ENCODE data around the gene MICB.

Gene MICB

GRCh38 chr6:31497531-31498476, at the start of gene MICB:
Gene MICB (plus strand): TSS chr6:31498145. CDS start chr6:31498194, 49 bp downstream.
- no peaks in the 10 kb centered on the region for H3K9me3 ChIP-seq (ENCODE audit: control insufficient read depth, insufficient read depth, low read depth, low read length)
- no peaks in the 10 kb centered on the region for H3K4me1 ChIP-seq (ENCODE audit: control insufficient read depth, insufficient read depth, low read length)
- H3K36me3 ChIP-seq (ENCODE audit: control insufficient read depth in 2 of 2, insufficient read depth in 1 of 2, low read length in 2 of 2), result no peaks in the 10 kb centered on the region
- H3K27ac ChIP-seq (ENCODE audit: extremely low read depth, low read depth, low read length), result peak within 1 kb of the TSS; percentile 4; the same call in 1 of the 2 replicates
- peak within 1 kb of the TSS; percentile 48 for H3K4me3 ChIP-seq (ENCODE audit: low read depth, low read length)
- POLR2A ChIA-PET, result interaction anchor here (0.6 to 7.1 kb wide), 17 partner anchors 8 to 494 kb away, joined by 3 to 97 read pairs (median 4); partner anchors contain the start of genes ABHD16A, DDX39B, HSPA1B and MCCD1
- CTCF ChIA-PET, result interaction anchor here (0.6 to 7.3 kb wide), 9 partner anchors 8 to 790 kb away, joined by 3 to 61 read pairs (median 4); partner anchors contain the start of genes ATP6V1G2 and MCCD1
- TF ChIP-seq ZNF544 (tag by site-specific recombination; IDR thresholded peaks at IDR 0.05), result no peak
- TF ChIP-seq PRDM2 (tag by site-specific recombination; IDR thresholded peaks at IDR 0.05; ENCODE audit: borderline replicate concordance), result no peak
- TF ChIP-seq, protein P1, sequence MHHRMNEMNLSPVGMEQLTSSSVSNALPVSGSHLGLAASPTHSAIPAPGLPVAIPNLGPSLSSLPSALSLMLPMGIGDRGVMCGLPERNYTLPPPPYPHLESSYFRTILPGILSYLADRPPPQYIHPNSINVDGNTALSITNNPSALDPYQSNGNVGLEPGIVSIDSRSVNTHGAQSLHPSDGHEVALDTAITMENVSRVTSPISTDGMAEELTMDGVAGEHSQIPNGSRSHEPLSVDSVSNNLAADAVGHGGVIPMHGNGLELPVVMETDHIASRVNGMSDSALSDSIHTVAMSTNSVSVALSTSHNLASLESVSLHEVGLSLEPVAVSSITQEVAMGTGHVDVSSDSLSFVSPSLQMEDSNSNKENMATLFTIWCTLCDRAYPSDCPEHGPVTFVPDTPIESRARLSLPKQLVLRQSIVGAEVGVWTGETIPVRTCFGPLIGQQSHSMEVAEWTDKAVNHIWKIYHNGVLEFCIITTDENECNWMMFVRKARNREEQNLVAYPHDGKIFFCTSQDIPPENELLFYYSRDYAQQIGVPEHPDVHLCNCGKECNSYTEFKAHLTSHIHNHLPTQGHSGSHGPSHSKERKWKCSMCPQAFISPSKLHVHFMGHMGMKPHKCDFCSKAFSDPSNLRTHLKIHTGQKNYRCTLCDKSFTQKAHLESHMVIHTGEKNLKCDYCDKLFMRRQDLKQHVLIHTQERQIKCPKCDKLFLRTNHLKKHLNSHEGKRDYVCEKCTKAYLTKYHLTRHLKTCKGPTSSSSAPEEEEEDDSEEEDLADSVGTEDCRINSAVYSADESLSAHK (tag by site-specific recombination; IDR thresholded peaks at IDR 0.05), result no peak
- TF ChIP-seq ZNF324 (tag by site-specific recombination; IDR thresholded peaks at IDR 0.05), result no peak; the same call in 1 of the 2 replicates
- TF ChIP-seq ZNF362 (tag by site-specific recombination; IDR thresholded peaks at IDR 0.05), result peak; percentile 99
- 0 out of 2 replicates have a peak, but pooled peaks have one; percentile 18 for TF ChIP-seq ZNF10 (tag by site-specific recombination; IDR thresholded peaks at IDR 0.05)
- no peak for TF ChIP-seq PRDM6 (tag by site-specific recombination; IDR thresholded peaks at IDR 0.05)
- TF ChIP-seq ZNF571 (tag by site-specific recombination; IDR thresholded peaks at IDR 0.05), result no peak
- 0 out of 2 replicates have a peak, but pooled peaks have one; percentile 36 for TF ChIP-seq ZSCAN23 (tag by site-specific recombination; IDR thresholded peaks at IDR 0.05)
- TF ChIP-seq ZNF266 (tag by site-specific recombination; IDR thresholded peaks at IDR 0.05; ENCODE audit: low read depth), result no peak
- TF ChIP-seq ZNF433 (tag by site-specific recombination; IDR thresholded peaks at IDR 0.05; ENCODE audit: low read depth), result no peak
- TF ChIP-seq ZNF366 (tag by site-specific recombination; conservative IDR thresholded peaks at IDR 0.05), result peak; percentile 70
- TF ChIP-seq ZNF148 (tag by site-specific recombination; IDR thresholded peaks at IDR 0.05; ENCODE audit: borderline replicate concordance), result no peak
- TF ChIP-seq ZBTB11 (tag by site-specific recombination; conservative IDR thresholded peaks at IDR 0.05; ENCODE audit: low read depth), result peak; percentile 45; the same call in 1 of the 2 replicates
- 0 out of 2 replicates have a peak, but pooled peaks have one; percentile 52 for TF ChIP-seq ZNF561 (tag by site-specific recombination; IDR thresholded peaks at IDR 0.05; ENCODE audit: borderline replicate concordance)
